Panc1 (cell line): ENCODE measurements around the gene CDC14B. TPM values are rescaled to one million over a fixed set of nuclear protein-coding genes. Genes with fewer than 3 reads are reported as not detected.

Experiments
- ATAC-seq: fragments of 200-7000 bp; cut with Tn5 transposase; 2 replicates; pipeline ENCODE4 v1.9.1; 2020; ENCODE audit warnings: mild to moderate bottlenecking, moderate library complexity
- BruUV-seq: library from RNA; stranded (reverse); fragments of 400-500 nt; replicated peaks from 2 replicates; lab custom pipeline; 2021; lab: Mats Ljungman, UMichigan
- CTCF ChIA-PET: fragments of 300-600 bp; sonication (Branson Sonifier 250); formaldehyde crosslinking; loops from one replicate; lab custom pipeline; 2022; ENCODE audit warnings: antibody characterized with exemption; lab: Charles Lee
- POLR2A ChIA-PET: fragments of 300-600 bp; sonication (Branson Sonifier 250); formaldehyde crosslinking; loops from one replicate; lab custom pipeline; 2022; ENCODE audit warnings: antibody characterized with exemption; lab: Charles Lee
- DNase-seq: peaks from one replicate; pipeline ENCODE4 v3.0.0-alpha.2; 2010; ENCODE audit warnings: low read depth, low spot score
- H3K27ac ChIP-seq: 2 replicates; pipeline ENCODE4 v1.5.1; 2011; ENCODE audit warnings: mild to moderate bottlenecking, low read length, inconsistent platforms
- H3K27me3 ChIP-seq: fragments of 200-500 bp; sonication (Bioruptor generic); 2 replicates; pipeline ENCODE4 v1.6.0; 2014; ENCODE audit warnings: low read length, inconsistent platforms; ENCODE audit not compliant: control insufficient read depth, insufficient read depth
- H3K36me3 ChIP-seq: fragments of 200-500 bp; sonication (Bioruptor generic); 2 replicates; pipeline ENCODE4 v1.5.1; 2014; ENCODE audit warnings: inconsistent platforms, mild to moderate bottlenecking, low read length, moderate library complexity; ENCODE audit not compliant: control insufficient read depth, insufficient read depth
- H3K4me1 ChIP-seq: 2 replicates; pipeline ENCODE4 v1.5.1; 2011; ENCODE audit warnings: inconsistent platforms, mild to moderate bottlenecking, low read length, moderate library complexity; ENCODE audit not compliant: control insufficient read depth, insufficient read depth
- H3K4me3 ChIP-seq, 2 experiments: 2 replicates each; pipeline ENCODE4 v1.5.1; 2011 to 2012; ENCODE audit warnings: low read depth in 2 of 2, low read length in 2 of 2, mild to moderate bottlenecking in 2 of 2, inconsistent platforms in 1 of 2, moderate library complexity in 1 of 2
- H3K9me3 ChIP-seq: fragments of 200-500 bp; sonication (Bioruptor generic); 2 replicates; pipeline ENCODE4 v1.5.1; 2014; ENCODE audit warnings: low read depth, mild to moderate bottlenecking, inconsistent platforms, low read length, moderate library complexity; ENCODE audit not compliant: control insufficient read depth, insufficient read depth
- CTCF ChIP-seq: fragments of 450-650 bp; IDR thresholded peaks from 2 replicates; pipeline ENCODE4 v1.5.1; 2017; ENCODE audit warnings: mild to moderate bottlenecking
- POLR2AphosphoS5 ChIP-seq: IDR thresholded peaks from 2 replicates; pipeline ENCODE4 v1.6.1; 2012; ENCODE audit warnings: mild to moderate bottlenecking, low read depth, low read length, moderate library complexity
- REST ChIP-seq, 2 experiments: IDR thresholded peaks; 2 replicates each; pipeline ENCODE4 v1.6.1; 2011 to 2012; ENCODE audit warnings: low read depth in 2 of 2, control low read depth in 1 of 2, low read length in 1 of 2, mild to moderate bottlenecking in 1 of 2, moderate library complexity in 1 of 2; ENCODE audit not compliant: insufficient read depth in 1 of 2
- SIN3A ChIP-seq: IDR thresholded peaks from 2 replicates; pipeline ENCODE4 v1.6.1; 2012; ENCODE audit warnings: low read depth, mild to moderate bottlenecking, low read length, moderate library complexity, borderline replicate concordance; ENCODE audit not compliant: insufficient read depth
- TCF7L2 ChIP-seq: IDR thresholded peaks from 2 replicates; pipeline ENCODE4 v1.6.1; 2011; ENCODE audit warnings: mild to moderate bottlenecking, low read depth, low read length, inconsistent platforms
- in situ Hi-C: cut with HindIII; loops from 2 replicates; pipeline ENCODE4 v1.10.0; 2016; ENCODE audit warnings: low sequenced_read_pairs, low pct_unique_long_range_greater_than_20kb
- intact Hi-C: fragments of 100-400 bp; cut with micrococcal nuclease; formaldehyde crosslinking; loops from one replicate; pipeline ENCODE4 v1.10.0; 2022; ENCODE audit not compliant: unreplicated experiment
- total RNA-seq: library from RNA; stranded (reverse); gene quantifications from one replicate; pipeline ENCODE4 v1.2.1, GENCODE V29; 2021; ENCODE audit not compliant: unreplicated experiment

The CDC14B gene
- total RNA-seq, 1 experiment from 2014 or later, result 11.8 TPM

GRCh38 chr9:96515621-96516470, 103.8 kb downstream of the CDC14B start:
- Histone ChIP-seq H3K9me3 (no peaks in the 10 kb centered on the region), H3K27ac (no peak overlapping the region), H3K36me3 (no peaks in the 10 kb centered on the region), H3K4me1 (no peaks in the 10 kb centered on the region), H3K4me3 (no peak overlapping the region), H3K27me3 (no peaks in the 10 kb centered on the region)
- no TSS peak for BruUV-seq
- ATAC-seq (no peak), DNase-seq (no peak)
- TF ChIP-seq SIN3A (no peak), CTCF (no peak), POLR2AphosphoS5 (no peak), REST (IDR thresholded peaks at IDR 0.05; ENCODE audit: insufficient read depth in 1 of 2, low read depth in 2 of 2, low read length in 1 of 2) (no peak), TCF7L2 (no peak)
- ChIA-PET POLR2A (interaction anchor here (0.6 kb wide), 1 partner anchor 909 kb away, joined by 5 read pairs; no protein-coding TSS in a partner anchor), CTCF (no interaction called here)
- in situ Hi-C loops (no loop called here), intact Hi-C loops (no loop called here)

- no peak for DNase-seq
- no peak overlapping the region for H3K27ac ChIP-seq
Measured at GRCh38 chr9:96514800-96515158, 104.9 kb downstream of the CDC14B start.

More at GRCh38 chr9:96514800-96515158, 104.9 kb downstream of the CDC14B start:
- no peak overlapping the region for H3K4me3 ChIP-seq
- TF ChIP-seq TCF7L2, result no peak
- no peak for TF ChIP-seq CTCF
- TF ChIP-seq SIN3A, result no peak
- TF ChIP-seq POLR2AphosphoS5, result no peak
- TF ChIP-seq REST (IDR thresholded peaks at IDR 0.05; ENCODE audit: insufficient read depth in 1 of 2, low read depth in 2 of 2, low read length in 1 of 2), result no peak
- no TSS peak for BruUV-seq
- no peaks in the 10 kb centered on the region for H3K9me3 ChIP-seq
- H3K36me3 ChIP-seq, result no peaks in the 10 kb centered on the region
- ChIA-PET POLR2A (no interaction called here), CTCF (no interaction called here)
- intact Hi-C loops, result no loop called here
- no peaks in the 10 kb centered on the region for H3K27me3 ChIP-seq
- in situ Hi-C loops, result no loop called here
- no peaks in the 10 kb centered on the region for H3K4me1 ChIP-seq
- no peak for ATAC-seq
